Neural cell (in vitro differentiated cells): ENCODE measurements around the gene ANKFY1. TPM values are rescaled to one million over a fixed set of nuclear protein-coding genes. Genes with fewer than 3 reads are reported as not detected.

Experiments
- H2AFZ ChIP-seq: fragments of 200-600, 300-800 bp; sonication (generic), shearing (Covaris generic); 2 replicates; pipeline ENCODE4 v1.6.0; 2014; ENCODE audit warnings: low read depth, mild to moderate bottlenecking, antibody characterized with exemption, low read length, moderate library complexity
- H3F3A ChIP-seq: fragments of 200-600 bp; shearing (Covaris generic); 2 replicates; pipeline ENCODE4 v1.6.1; 2016; ENCODE audit warnings: mild to moderate bottlenecking, moderate library complexity, mixed read lengths, antibody characterized with exemption, low read length; ENCODE audit not compliant: insufficient read depth, poor library complexity, severe bottlenecking
- H3K27ac ChIP-seq: fragments of 200-600, 300-800 bp; sonication (generic), shearing (Covaris generic); 2 replicates; pipeline ENCODE4 v1.5.1; 2014; ENCODE audit warnings: mild to moderate bottlenecking, low read length, moderate library complexity
- H3K27me3 ChIP-seq: fragments of 300-800, 200-600 bp; sonication (generic), shearing (Covaris generic); 2 replicates; pipeline ENCODE4 v1.6.0; 2014; ENCODE audit warnings: mild to moderate bottlenecking, low read depth, low read length, moderate library complexity; ENCODE audit not compliant: insufficient read depth
- H3K36me3 ChIP-seq: fragments of 300-800, 200-600 bp; sonication (generic), shearing (Covaris generic); 2 replicates; pipeline ENCODE4 v1.5.1; 2014; ENCODE audit warnings: mild to moderate bottlenecking, antibody characterized with exemption, low read length, moderate library complexity; ENCODE audit not compliant: insufficient read depth
- H3K4me2 ChIP-seq: fragments of 300-800, 200-600 bp; sonication (generic), shearing (Covaris generic); 2 replicates; pipeline ENCODE4 v1.6.0; 2014; ENCODE audit warnings: mild to moderate bottlenecking, low read length
- H3K4me3 ChIP-seq: fragments of 300-800, 200-600 bp; sonication (generic), shearing (Covaris generic); 2 replicates; pipeline ENCODE4 v1.5.1; 2014; ENCODE audit warnings: mild to moderate bottlenecking, low read length, moderate library complexity
- H3K79me2 ChIP-seq: fragments of 200-600 bp; shearing (Covaris generic); replicated peaks from 2 replicates; pipeline ENCODE4 v1.6.0; 2014; ENCODE audit warnings: mild to moderate bottlenecking, low read length, moderate library complexity; ENCODE audit not compliant: insufficient read depth
- H3K9ac ChIP-seq: fragments of 300-800, 200-600 bp; sonication (generic), shearing (Covaris generic); 2 replicates; pipeline ENCODE4 v1.6.1; 2016; ENCODE audit warnings: mild to moderate bottlenecking, low read length, mixed read lengths
- H3K9me2 ChIP-seq: fragments of 200-600 bp; shearing (Covaris generic); 2 replicates; pipeline ENCODE4 v1.6.1; 2016; ENCODE audit warnings: mild to moderate bottlenecking, low read length, mixed read lengths; ENCODE audit not compliant: insufficient read depth
- H3K9me3 ChIP-seq: fragments of 200-600, 300-800 bp; sonication (generic), shearing (Covaris generic); 2 replicates; pipeline ENCODE4 v1.6.1; 2016; ENCODE audit warnings: mild to moderate bottlenecking, mixed run types, low read length, moderate library complexity, mixed read lengths
- H4K20me1 ChIP-seq: fragments of 200-600 bp; shearing (Covaris generic); 2 replicates; pipeline ENCODE4 v1.6.1; 2016; ENCODE audit warnings: mild to moderate bottlenecking, mixed run types; ENCODE audit not compliant: insufficient read depth
- EP300 ChIP-seq: fragments of 450-650 bp; conservative IDR thresholded peaks from 2 replicates; pipeline ENCODE4 v1.6.1; 2014; ENCODE audit warnings: antibody characterized with exemption, mild to moderate bottlenecking, moderate library complexity; ENCODE audit not compliant: poor library complexity, severe bottlenecking
- EZH2 ChIP-seq: fragments of 200-600, 300-800 bp; shearing (Covaris generic), sonication (generic); IDR thresholded peaks from 2 replicates; pipeline ENCODE4 v1.6.1; 2014; ENCODE audit warnings: antibody characterized with exemption, low read length, borderline replicate concordance, mild to moderate bottlenecking; ENCODE audit not compliant: insufficient read depth, poor library complexity, severe bottlenecking
- MXI1 ChIP-seq: fragments of 450-650 bp; conservative IDR thresholded peaks from 2 replicates; pipeline ENCODE4 v1.6.1; 2014; ENCODE audit warnings: antibody characterized with exemption, mild to moderate bottlenecking; ENCODE audit not compliant: poor library complexity, severe bottlenecking
- POLR2AphosphoS5 ChIP-seq: IDR thresholded peaks from 2 replicates; pipeline ENCODE4 v1.6.1; 2012
- RAD21 ChIP-seq: fragments of 450-650 bp; conservative IDR thresholded peaks from 2 replicates; pipeline ENCODE4 v1.6.1; 2014; ENCODE audit warnings: antibody characterized with exemption, mild to moderate bottlenecking, moderate library complexity
- REST ChIP-seq: IDR thresholded peaks from 2 replicates; pipeline ENCODE4 v1.6.1; 2012; ENCODE audit warnings: borderline replicate concordance
- SMC3 ChIP-seq: fragments of 450-650 bp; conservative IDR thresholded peaks from 2 replicates; pipeline ENCODE4 v1.6.1; 2014; ENCODE audit warnings: antibody characterized with exemption, mild to moderate bottlenecking, moderate library complexity; ENCODE audit not compliant: poor library complexity
- TAF1 ChIP-seq: IDR thresholded peaks from 2 replicates; pipeline ENCODE4 v1.6.1; 2012; ENCODE audit warnings: low read depth
- polyA plus RNA-seq: library from polyadenylated mRNA; depleted of rRNA; stranded (reverse); fragments of >200 nt; gene quantifications from 2 replicates; pipeline ENCODE4 v1.2.3, GENCODE V29; 2014
- TF ChIP-seq, protein P1 (sequence below): fragments of 450-650 bp; IDR thresholded peaks from 2 replicates; pipeline ENCODE4 v1.5.1; 2014; ENCODE audit warnings: antibody characterized with exemption, mild to moderate bottlenecking, moderate library complexity; ENCODE audit not compliant: poor library complexity, severe bottlenecking

Gene ANKFY1
- polyA plus RNA-seq, 1 donor from 2014 or later = 25.6 TPM

DNA sequence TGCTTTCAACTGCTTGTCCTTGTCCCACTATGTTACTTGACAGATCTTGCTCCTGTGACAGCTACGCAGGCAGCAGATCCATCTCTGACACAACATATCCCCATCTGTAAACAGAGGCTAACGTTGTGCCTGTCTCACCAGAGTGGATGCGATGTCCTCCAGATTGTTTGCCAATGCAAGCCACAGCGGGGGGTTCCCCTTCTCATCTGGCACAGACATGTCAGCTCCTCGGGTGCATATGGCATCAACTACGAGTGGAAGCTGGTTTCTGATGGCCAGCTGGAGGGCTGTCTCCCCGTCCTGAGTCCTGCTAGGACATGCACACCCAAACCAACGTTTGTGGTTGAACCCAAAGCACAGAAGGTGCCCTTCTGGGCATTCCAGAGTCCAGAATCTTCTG lies 81.7 kb downstream of the ANKFY1 start:
- H3K79me2 ChIP-seq = no peaks in the 10 kb centered on the region
- no peak overlapping the region for H3K9ac ChIP-seq
- no peaks in the 10 kb centered on the region for H3K27me3 ChIP-seq
- H3K36me3 ChIP-seq = peaks cover 9% of the 10 kb centered on the region
- H3K9me3 ChIP-seq = no peaks in the 10 kb centered on the region
- H3K27ac ChIP-seq = no peak overlapping the region
- H2AFZ ChIP-seq = no peak overlapping the region
- H3K4me3 ChIP-seq = no peak overlapping the region
- H3K9me2 ChIP-seq = no peaks in the 10 kb centered on the region
- no peaks in the 10 kb centered on the region for H4K20me1 ChIP-seq
- no peak for TF ChIP-seq SMC3
- no peak for TF ChIP-seq EP300
- no peak for TF ChIP-seq EZH2
- TF ChIP-seq POLR2AphosphoS5 = no peak
- TF ChIP-seq RAD21 = no peak
- TF ChIP-seq, protein P1, sequence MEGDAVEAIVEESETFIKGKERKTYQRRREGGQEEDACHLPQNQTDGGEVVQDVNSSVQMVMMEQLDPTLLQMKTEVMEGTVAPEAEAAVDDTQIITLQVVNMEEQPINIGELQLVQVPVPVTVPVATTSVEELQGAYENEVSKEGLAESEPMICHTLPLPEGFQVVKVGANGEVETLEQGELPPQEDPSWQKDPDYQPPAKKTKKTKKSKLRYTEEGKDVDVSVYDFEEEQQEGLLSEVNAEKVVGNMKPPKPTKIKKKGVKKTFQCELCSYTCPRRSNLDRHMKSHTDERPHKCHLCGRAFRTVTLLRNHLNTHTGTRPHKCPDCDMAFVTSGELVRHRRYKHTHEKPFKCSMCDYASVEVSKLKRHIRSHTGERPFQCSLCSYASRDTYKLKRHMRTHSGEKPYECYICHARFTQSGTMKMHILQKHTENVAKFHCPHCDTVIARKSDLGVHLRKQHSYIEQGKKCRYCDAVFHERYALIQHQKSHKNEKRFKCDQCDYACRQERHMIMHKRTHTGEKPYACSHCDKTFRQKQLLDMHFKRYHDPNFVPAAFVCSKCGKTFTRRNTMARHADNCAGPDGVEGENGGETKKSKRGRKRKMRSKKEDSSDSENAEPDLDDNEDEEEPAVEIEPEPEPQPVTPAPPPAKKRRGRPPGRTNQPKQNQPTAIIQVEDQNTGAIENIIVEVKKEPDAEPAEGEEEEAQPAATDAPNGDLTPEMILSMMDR = no peak
- TF ChIP-seq REST = no peak
- TF ChIP-seq MXI1 = no peak
- TF ChIP-seq TAF1 = no peak
- H3F3A ChIP-seq = no peaks in the 10 kb centered on the region
- no peak overlapping the region for H3K4me2 ChIP-seq

DNA sequence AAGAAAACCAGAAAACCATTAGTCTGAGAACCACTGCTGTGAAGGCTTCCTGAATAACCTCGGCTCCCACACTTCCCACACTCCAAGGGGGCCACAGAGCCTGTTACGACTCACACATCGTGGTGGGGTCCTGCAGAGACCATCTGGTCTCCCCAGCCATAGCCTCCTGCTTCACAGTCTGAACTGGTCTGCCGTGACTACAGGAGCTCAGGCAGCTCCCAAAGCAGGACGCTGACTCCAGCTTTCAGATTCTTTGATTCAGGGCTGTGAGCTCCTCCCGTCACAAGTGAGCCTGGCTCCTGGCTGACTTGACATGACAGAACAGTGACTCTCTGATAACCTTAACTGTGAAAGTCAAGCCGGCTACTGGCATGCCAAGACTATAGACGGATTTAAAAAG lies 83.0 kb downstream of the ANKFY1 start:
- Histone ChIP-seq H3K27ac (no peak overlapping the region), H3K27me3 (no peaks in the 10 kb centered on the region), H4K20me1 (no peaks in the 10 kb centered on the region), H3F3A (no peaks in the 10 kb centered on the region), H3K79me2 (no peaks in the 10 kb centered on the region), H2AFZ (no peak overlapping the region), H3K9ac (no peak overlapping the region), H3K36me3 (peaks cover 9% of the 10 kb centered on the region), H3K4me3 (no peak overlapping the region), H3K4me2 (no peak overlapping the region), H3K9me2 (no peaks in the 10 kb centered on the region), H3K9me3 (no peaks in the 10 kb centered on the region)
- TF ChIP-seq EP300 (no peak), RAD21 (no peak)

GRCh38 chr17:4179071-4179470 lies 84.7 kb downstream of the ANKFY1 start:
- peaks cover 9% of the 10 kb centered on the region for H3K36me3 ChIP-seq
- no peaks in the 10 kb centered on the region for H3K79me2 ChIP-seq

More at GRCh38 chr17:4179071-4179470, 84.7 kb downstream of the ANKFY1 start:
- Histone ChIP-seq H3K9ac (no peak overlapping the region), H3K9me3 (no peaks in the 10 kb centered on the region), H3K4me3 (no peak overlapping the region), H4K20me1 (no peaks in the 10 kb centered on the region), H3K27ac (no peak overlapping the region), H3K4me2 (no peak overlapping the region), H3K27me3 (no peaks in the 10 kb centered on the region), H3F3A (no peaks in the 10 kb centered on the region), H3K9me2 (no peaks in the 10 kb centered on the region), H2AFZ (no peak overlapping the region)
- TF ChIP-seq SMC3 (no peak), POLR2AphosphoS5 (no peak), REST (no peak), RAD21 (no peak), MXI1 (no peak), TAF1 (no peak), EP300 (no peak), EZH2 (no peak)
- TF ChIP-seq, protein P1 = no peak
